ENCODE data around the gene FAR1.
A peak's percentile ranks its signal among the peaks of the same experiment; 100 is the strongest.

FAR1 gene

DNA sequence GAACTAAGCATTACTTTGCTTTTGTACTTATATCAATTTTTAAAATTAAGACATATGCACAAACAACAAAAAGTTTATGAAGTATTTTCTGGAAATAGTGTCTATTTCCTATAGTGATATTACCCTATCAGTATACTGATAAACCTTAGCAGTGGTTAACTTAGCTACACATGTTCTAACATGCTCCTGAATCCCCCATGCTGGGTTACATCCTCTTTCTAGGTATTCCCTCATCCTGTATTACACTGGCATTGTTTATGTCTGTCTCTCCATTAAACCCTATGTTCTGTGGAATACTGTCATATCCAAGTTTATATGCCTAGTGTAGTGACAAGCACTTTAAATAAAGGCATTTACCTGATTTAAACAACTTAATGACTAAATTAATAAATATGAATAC lies 1.8 kb upstream of the FAR1 start:
- TF ChIP-seq ZFX (IDR thresholded peaks at IDR 0.05; ENCODE audit: borderline replicate concordance) = no peak
- TF ChIP-seq, protein P1, sequence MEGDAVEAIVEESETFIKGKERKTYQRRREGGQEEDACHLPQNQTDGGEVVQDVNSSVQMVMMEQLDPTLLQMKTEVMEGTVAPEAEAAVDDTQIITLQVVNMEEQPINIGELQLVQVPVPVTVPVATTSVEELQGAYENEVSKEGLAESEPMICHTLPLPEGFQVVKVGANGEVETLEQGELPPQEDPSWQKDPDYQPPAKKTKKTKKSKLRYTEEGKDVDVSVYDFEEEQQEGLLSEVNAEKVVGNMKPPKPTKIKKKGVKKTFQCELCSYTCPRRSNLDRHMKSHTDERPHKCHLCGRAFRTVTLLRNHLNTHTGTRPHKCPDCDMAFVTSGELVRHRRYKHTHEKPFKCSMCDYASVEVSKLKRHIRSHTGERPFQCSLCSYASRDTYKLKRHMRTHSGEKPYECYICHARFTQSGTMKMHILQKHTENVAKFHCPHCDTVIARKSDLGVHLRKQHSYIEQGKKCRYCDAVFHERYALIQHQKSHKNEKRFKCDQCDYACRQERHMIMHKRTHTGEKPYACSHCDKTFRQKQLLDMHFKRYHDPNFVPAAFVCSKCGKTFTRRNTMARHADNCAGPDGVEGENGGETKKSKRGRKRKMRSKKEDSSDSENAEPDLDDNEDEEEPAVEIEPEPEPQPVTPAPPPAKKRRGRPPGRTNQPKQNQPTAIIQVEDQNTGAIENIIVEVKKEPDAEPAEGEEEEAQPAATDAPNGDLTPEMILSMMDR (IDR thresholded peaks at IDR 0.05) = no peak
- H3K27ac ChIP-seq = no peak overlapping the region

DNA sequence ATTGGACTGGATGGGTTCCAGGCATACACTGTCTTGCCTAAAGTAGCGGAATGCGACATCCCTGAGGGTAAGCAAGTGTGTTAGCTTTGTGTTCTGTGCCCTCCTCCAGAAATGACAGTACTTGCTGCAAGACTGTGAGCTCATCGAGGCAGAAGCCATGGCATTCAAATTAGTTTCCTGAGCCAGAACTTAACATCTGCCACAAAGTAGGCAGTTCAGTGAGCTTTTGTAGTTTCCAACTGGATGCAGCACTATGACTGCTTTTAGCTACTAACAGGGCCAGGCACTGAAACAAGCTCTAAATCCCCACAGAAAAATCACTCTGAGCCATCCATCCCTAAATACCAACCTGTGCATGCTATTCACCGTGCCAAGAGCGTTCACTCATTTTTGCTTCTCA lies 1.2 kb upstream of the FAR1 start:
- TF ChIP-seq, protein P1 (IDR thresholded peaks at IDR 0.05) = no peak
- TF ChIP-seq ZFX (IDR thresholded peaks at IDR 0.05; ENCODE audit: borderline replicate concordance) = no peak
- peak overlapping the region; percentile 72; the same call in 1 of the 2 replicates for H3K27ac ChIP-seq

DNA sequence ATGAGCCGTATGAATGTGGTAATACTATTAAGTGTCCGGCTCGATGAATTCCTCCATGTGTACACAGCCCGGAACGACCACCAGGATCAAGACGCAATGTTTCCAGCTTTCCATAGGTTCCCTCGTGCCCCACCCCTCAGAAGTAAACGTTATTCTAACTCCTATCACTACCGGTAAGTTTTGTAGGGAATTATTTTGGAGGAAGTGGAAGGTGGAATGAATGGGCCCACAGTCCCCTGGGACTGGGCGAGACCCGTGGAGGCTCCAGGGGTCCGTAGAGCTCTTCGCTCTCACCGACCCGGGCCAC lies 720 bp upstream of the FAR1 start:
- no peak for TF ChIP-seq ZFX (IDR thresholded peaks at IDR 0.05; ENCODE audit: borderline replicate concordance)
- TF ChIP-seq, protein P1 (IDR thresholded peaks at IDR 0.05) = no peak
- H3K27ac ChIP-seq = peak overlapping the region; percentile 72

DNA sequence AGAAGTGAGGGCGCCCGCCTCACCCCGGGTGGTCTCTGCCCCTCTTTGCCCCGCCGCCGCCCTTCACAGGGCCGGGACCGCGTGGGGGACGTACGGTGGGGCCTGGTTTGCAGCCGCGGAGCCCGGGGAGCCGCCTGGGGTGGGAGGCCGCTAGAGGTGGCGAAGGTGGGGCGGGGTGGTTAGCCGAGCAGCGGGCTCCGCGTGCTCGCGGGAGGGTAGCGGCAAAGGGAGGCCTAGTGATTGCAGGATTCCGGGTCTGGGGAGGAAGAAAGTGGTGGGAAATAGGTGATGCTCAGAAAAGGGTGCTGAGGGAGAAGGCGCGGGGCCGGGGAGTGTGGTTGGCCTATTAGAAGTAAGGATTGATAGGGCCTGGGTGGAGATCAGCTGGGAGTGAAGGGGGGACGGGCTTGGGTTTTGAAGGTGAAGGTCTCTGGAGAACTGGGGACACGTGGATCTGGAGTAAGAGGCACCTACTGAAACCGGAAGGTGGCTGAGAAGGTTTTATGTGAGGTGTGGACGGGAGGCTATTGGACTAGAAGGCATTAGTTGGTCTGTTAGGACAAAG lies 571 bp downstream of the FAR1 start:
- TF ChIP-seq, protein P1 (IDR thresholded peaks at IDR 0.05) = no peak
- no peak for TF ChIP-seq ZFX (IDR thresholded peaks at IDR 0.05; ENCODE audit: borderline replicate concordance)
- H3K27ac ChIP-seq = peak overlapping the region; percentile 72

- peak overlapping the region; percentile 72 for H3K27ac ChIP-seq
- TF ChIP-seq, protein P1 (IDR thresholded peaks at IDR 0.05) = no peak
- no peak for TF ChIP-seq ZFX (IDR thresholded peaks at IDR 0.05; ENCODE audit: borderline replicate concordance)
Observed at GRCh38 chr11:13669544-13670488, 1.3 kb downstream of the FAR1 start.

GRCh38 chr11:13672576-13673210 lies 4.2 kb downstream of the FAR1 start:
- TF ChIP-seq, protein P1 (IDR thresholded peaks at IDR 0.05) = no peak
- H3K27ac ChIP-seq = peak overlapping the region; percentile 16; the same call in 1 of the 2 replicates
